ENCODE results near the gene ILRUN. TPM values are rescaled to one million over a fixed set of nuclear protein-coding genes. Genes with fewer than 3 reads are reported as not detected.

The ILRUN gene
- total and polyA plus RNA-seq, 2 experiments from 2014 or later: 17.6 to 80.1 TPM

- TF ChIP-seq EZH2 (IDR thresholded peaks at IDR 0.05; ENCODE audit: low read depth, unreplicated experiment) (no peak), CREB1 (CRISPR knock-in tag; IDR thresholded peaks at IDR 0.05; ENCODE audit: low read depth) (no peak), POLR2AphosphoS5 (IDR thresholded peaks at IDR 0.05; ENCODE audit: low read depth) (no peak), NANOG (IDR thresholded peaks at IDR 0.05; ENCODE audit: borderline replicate concordance) (no peak), STAT1 (IDR thresholded peaks at IDR 0.05; ENCODE audit: unreplicated experiment) (no peak), EZH2phosphoT487 (IDR thresholded peaks at IDR 0.05; ENCODE audit: unreplicated experiment) (no peak)
These were observed 12.8 kb upstream of the ILRUN start (continued) for GRCh38 chr6:34709386-34709785.

- H3K9me3 Mint-ChIP-seq: no peaks in the 10 kb centered on the region
- Histone ChIP-seq H3K79me2 (replicated peaks; ENCODE audit: insufficient read depth) (no peaks in the 10 kb centered on the region), H3K4me3 (no peak overlapping the region), H3K9me2 (ENCODE audit: insufficient read depth) (0 out of 2 replicates have a peak, but pooled peaks cover 2% of the 10 kb centered on the region), H3K36me3 (ENCODE audit: insufficient read depth) (no peaks in the 10 kb centered on the region), H2AFZ (0 out of 2 replicates have a peak overlapping the region, but pooled peaks have one; percentile 23), H3K27ac (ENCODE audit: low read depth) (0 out of 2 replicates have a peak overlapping the region, but pooled peaks have one; percentile 63), H4K20me1 (replicated peaks; ENCODE audit: insufficient read depth) (no peaks in the 10 kb centered on the region), H3F3A (replicated peaks; ENCODE audit: low read depth) (no peaks in the 10 kb centered on the region), H3K27me3 (ENCODE audit: insufficient read depth) (no peaks in the 10 kb centered on the region), H3K4me2 (no peak overlapping the region), H3K4me1 (ENCODE audit: insufficient read depth) (no peaks in the 10 kb centered on the region)
- no peaks in the 10 kb centered on the region for H3K27me3 Mint-ChIP-seq (ENCODE audit: insufficient read depth, low read depth, poor library complexity)
- DNase-seq (ENCODE audit: low spot score) (no peak), ATAC-seq (no peak)
- H3K4me3 Mint-ChIP-seq: no peak overlapping the region
- H3K27ac Mint-ChIP-seq: no peak overlapping the region
- H3K4me1 Mint-ChIP-seq: no peaks in the 10 kb centered on the region
- H3K36me3 Mint-ChIP-seq (ENCODE audit: low read depth): no peaks in the 10 kb centered on the region
- TF ChIP-seq NANOG (IDR thresholded peaks at IDR 0.05; ENCODE audit: borderline replicate concordance): no peak
- TF ChIP-seq EZH2phosphoT487 (IDR thresholded peaks at IDR 0.05; ENCODE audit: unreplicated experiment): no peak
- TF ChIP-seq POLR2AphosphoS5 (IDR thresholded peaks at IDR 0.05; ENCODE audit: low read depth): no peak
- TF ChIP-seq CTCF (conservative IDR thresholded peaks at IDR 0.05; ENCODE audit: low read depth in 2 of 2): no peak
- TF ChIP-seq ZNF331 (CRISPR knock-in tag; IDR thresholded peaks at IDR 0.05; ENCODE audit: low read depth): no peak
- TF ChIP-seq STAT1 (IDR thresholded peaks at IDR 0.05; ENCODE audit: unreplicated experiment): no peak
- no peak for TF ChIP-seq CREB1 (CRISPR knock-in tag; IDR thresholded peaks at IDR 0.05; ENCODE audit: low read depth)
- no peak for TF ChIP-seq ZNF114 (CRISPR knock-in tag; IDR thresholded peaks at IDR 0.05)
- TF ChIP-seq REST (IDR thresholded peaks at IDR 0.05; ENCODE audit: unreplicated experiment): no peak
- no peak for TF ChIP-seq ETS1 (IDR thresholded peaks at IDR 0.05)
- TF ChIP-seq EZH2 (IDR thresholded peaks at IDR 0.05; ENCODE audit: low read depth, unreplicated experiment): no peak
- no peak for TF ChIP-seq ZNF462 (CRISPR knock-in tag; IDR thresholded peaks at IDR 0.05)
These were observed 8.7 kb upstream of the ILRUN start for GRCh38 chr6:34705241-34705640.

Measured in GM23338 (cell line).